ENCODE results near the gene CACNA2D1. TPM values are rescaled to one million over a fixed set of nuclear protein-coding genes. Genes with fewer than 3 reads are reported as not detected.

Gene CACNA2D1
- total and polyA plus RNA-seq, 9 of the 15 experiments (the other 6 are each of a cell fraction or from before 2014, with no cell fraction given): 0.49 TPM; not detected in 8

DNA sequence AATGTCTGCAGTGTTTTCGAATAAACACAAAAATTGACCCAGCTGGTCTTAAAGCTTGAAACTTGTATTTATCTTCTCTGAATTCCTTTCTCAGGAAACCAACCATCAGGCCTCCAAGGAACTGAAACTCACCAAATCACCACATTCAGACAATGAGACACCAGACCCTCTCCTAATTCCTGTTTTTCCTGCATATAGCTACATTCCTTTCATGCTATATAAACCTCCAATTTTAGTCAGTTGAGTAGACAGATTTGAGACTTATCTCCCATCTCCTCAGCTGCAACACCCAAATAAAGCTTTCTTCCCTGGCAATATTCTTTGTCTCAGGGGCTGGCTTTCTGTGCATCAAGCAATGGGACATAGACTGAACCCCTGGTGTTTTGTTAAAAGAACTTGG is 317.0 kb downstream of the CACNA2D1 start (continued):
- TF ChIP-seq UBTF (IDR thresholded peaks at IDR 0.05; ENCODE audit: borderline replicate concordance in 1 of 2, low read depth in 2 of 2, low read length in 2 of 2) (no peak), ZNF3 (CRISPR knock-in tag; IDR thresholded peaks at IDR 0.05) (no peak), RNF2 (IDR thresholded peaks at IDR 0.05) (no peak)

- WGBS (ENCODE audit: insufficient coverage, low coverage, missing lambda C conversion rate): 0% methylated on average over 2 of the region's 2 CpGs
- CTCF ChIA-PET (ENCODE audit: low intra/inter-chr PET ratio): no interaction called here
- TF ChIP-seq ZBTB8A (IDR thresholded peaks at IDR 0.05; ENCODE audit: partially characterized antibody) (no peak), PATZ1 (CRISPR knock-in tag; IDR thresholded peaks at IDR 0.05; ENCODE audit: borderline replicate concordance) (no peak), ZNF57 (CRISPR knock-in tag; IDR thresholded peaks at IDR 0.05) (no peak), ZNF398 (CRISPR knock-in tag; IDR thresholded peaks at IDR 0.05) (no peak), ZNF766 (CRISPR knock-in tag; conservative IDR thresholded peaks at IDR 0.05) (no peak)
- TF ChIP-seq, protein P1, sequence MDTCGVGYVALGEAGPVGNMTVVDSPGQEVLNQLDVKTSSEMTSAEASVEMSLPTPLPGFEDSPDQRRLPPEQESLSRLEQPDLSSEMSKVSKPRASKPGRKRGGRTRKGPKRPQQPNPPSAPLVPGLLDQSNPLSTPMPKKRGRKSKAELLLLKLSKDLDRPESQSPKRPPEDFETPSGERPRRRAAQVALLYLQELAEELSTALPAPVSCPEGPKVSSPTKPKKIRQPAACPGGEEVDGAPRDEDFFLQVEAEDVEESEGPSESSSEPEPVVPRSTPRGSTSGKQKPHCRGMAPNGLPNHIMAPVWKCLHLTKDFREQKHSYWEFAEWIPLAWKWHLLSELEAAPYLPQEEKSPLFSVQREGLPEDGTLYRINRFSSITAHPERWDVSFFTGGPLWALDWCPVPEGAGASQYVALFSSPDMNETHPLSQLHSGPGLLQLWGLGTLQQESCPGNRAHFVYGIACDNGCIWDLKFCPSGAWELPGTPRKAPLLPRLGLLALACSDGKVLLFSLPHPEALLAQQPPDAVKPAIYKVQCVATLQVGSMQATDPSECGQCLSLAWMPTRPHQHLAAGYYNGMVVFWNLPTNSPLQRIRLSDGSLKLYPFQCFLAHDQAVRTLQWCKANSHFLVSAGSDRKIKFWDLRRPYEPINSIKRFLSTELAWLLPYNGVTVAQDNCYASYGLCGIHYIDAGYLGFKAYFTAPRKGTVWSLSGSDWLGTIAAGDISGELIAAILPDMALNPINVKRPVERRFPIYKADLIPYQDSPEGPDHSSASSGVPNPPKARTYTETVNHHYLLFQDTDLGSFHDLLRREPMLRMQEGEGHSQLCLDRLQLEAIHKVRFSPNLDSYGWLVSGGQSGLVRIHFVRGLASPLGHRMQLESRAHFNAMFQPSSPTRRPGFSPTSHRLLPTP (IDR thresholded peaks at IDR 0.05; ENCODE audit: borderline replicate concordance, extremely low read depth, insufficient read length): no peak
- TF ChIP-seq, protein P2, sequence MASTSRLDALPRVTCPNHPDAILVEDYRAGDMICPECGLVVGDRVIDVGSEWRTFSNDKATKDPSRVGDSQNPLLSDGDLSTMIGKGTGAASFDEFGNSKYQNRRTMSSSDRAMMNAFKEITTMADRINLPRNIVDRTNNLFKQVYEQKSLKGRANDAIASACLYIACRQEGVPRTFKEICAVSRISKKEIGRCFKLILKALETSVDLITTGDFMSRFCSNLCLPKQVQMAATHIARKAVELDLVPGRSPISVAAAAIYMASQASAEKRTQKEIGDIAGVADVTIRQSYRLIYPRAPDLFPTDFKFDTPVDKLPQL (IDR thresholded peaks at IDR 0.05; ENCODE audit: extremely low read depth, insufficient read length): no peak
Measured at GRCh38 chr7:82124445-82124844, 319.1 kb downstream of the CACNA2D1 start.

More at GRCh38 chr7:82124445-82124844, 319.1 kb downstream of the CACNA2D1 start:
- Histone ChIP-seq H3K4me2 (ENCODE audit: insufficient read depth, low read length) (no peak overlapping the region), H2AFZ (ENCODE audit: low read depth, low read length) (no peak overlapping the region), H3K79me2 (ENCODE audit: control insufficient read depth, insufficient read depth, low read length) (no peaks in the 10 kb centered on the region), H4K20me1 (replicated peaks; ENCODE audit: control insufficient read depth, insufficient read depth, low read length) (no peaks in the 10 kb centered on the region), H3K36me3 (ENCODE audit: control insufficient read depth, insufficient read depth, low read length) (no peaks in the 10 kb centered on the region), H3K4me1 (replicated peaks in 1 of 2; ENCODE audit: control insufficient read depth in 2 of 2, insufficient read depth in 2 of 2, low read length in 2 of 2) (no peaks in the 10 kb centered on the region), H3K9me1 (ENCODE audit: control insufficient read depth, insufficient read depth, low read length) (no peaks in the 10 kb centered on the region), H3K9me3 (replicated peaks; ENCODE audit: control insufficient read depth, insufficient read depth, low read depth, low read length) (0 out of 2 replicates have a peak, but pooled peaks cover 2% of the 10 kb centered on the region), H3K4me3 (no peak overlapping the region), H3K27ac (ENCODE audit: extremely low read depth, low read depth, low read length) (no peak overlapping the region), H3K9ac (ENCODE audit: insufficient read depth in 1 of 2, low read depth in 2 of 2, low read length in 2 of 2) (no peak overlapping the region), H3K27me3 (ENCODE audit: control insufficient read depth in 2 of 2, insufficient read depth in 2 of 2, low read length in 2 of 2) (no peaks in the 10 kb centered on the region)
- ATAC-seq (no peak), DNase-seq (ENCODE audit: extremely low read depth in 1 of 4, low spot score in 3 of 4) (no peak), FAIRE-seq (no peak)
- in situ Hi-C loops (cut with MboI): no loop called here
- intact Hi-C loops (cut with micrococcal nuclease): no loop called here
- BruUV-seq (replicated peaks): no TSS peak
- POLR2A ChIA-PET: no interaction called here

Data from K562 (cell line).